Prostate gland (tissue), 2 donors: Measurements from ENCODE around the gene FIBCD1. TPM values are rescaled to one million over a fixed set of nuclear protein-coding genes. Genes with fewer than 3 reads are reported as not detected.

ENCODE experiments used
- DNase-seq: peaks from one replicate; pipeline ENCODE4 v3.0.0-alpha.2; 2019; ENCODE audit warnings: low spot score
- H3K27ac ChIP-seq, 2 donors: fragments of 200-600 bp; sonication (generic); 2 replicates each; pipeline ENCODE4 v1.5.1; 2017 to 2019
- H3K27me3 ChIP-seq: fragments of 200-600 bp; sonication (generic); replicated peaks from 2 replicates; pipeline ENCODE4 v1.5.1; 2019; ENCODE audit not compliant: insufficient read depth
- H3K36me3 ChIP-seq, 2 donors: fragments of 200-600 bp; sonication (generic); 1 replicate in 1 of 2; 2 replicates in 1 of 2; pipeline versions ENCODE4 v1.5.1 to v1.8.1; 2017 to 2019
- H3K4me1 ChIP-seq: fragments of 200-600 bp; sonication (generic); replicated peaks from 2 replicates; pipeline ENCODE4 v1.5.1; 2019
- H3K4me3 ChIP-seq, 2 donors: fragments of 200-600 bp; sonication (generic); 2 replicates each; pipeline ENCODE4 v1.5.1; 2017 to 2019
- H3K9me3 ChIP-seq: fragments of 200-600 bp; sonication (generic); 2 replicates; pipeline ENCODE4 v1.5.1; 2017
- POLR2A ChIP-seq: fragments of 450-650 bp; IDR thresholded peaks from one replicate; pipeline ENCODE4 v1.6.1; 2016; ENCODE audit warnings: antibody characterized with exemption, mild to moderate bottlenecking
- POLR2AphosphoS5 ChIP-seq: sonication (generic); formaldehyde crosslinking; IDR thresholded peaks from one replicate; pipeline ENCODE4 v1.6.1; 2017; ENCODE audit warnings: antibody characterized with exemption
- WGBS: methylation state at CpG from one replicate; pipeline ENCODE4 v1.1.5; 2018; 5-methylcytosine and 5-hydroxymethylcytosine counted together
- intact Hi-C: fragments of 100-400 bp; cut with DNase I; formaldehyde crosslinking; loops from one replicate; pipeline ENCODE4 v1.14.2; 2022
- total RNA-seq, 2 donors: library from RNA; depleted of rRNA; stranded (reverse); fragments of >200 nt; gene quantifications; one replicate each; pipeline ENCODE4 v1.1.0, GENCODE V29; 2016
- TF ChIP-seq, protein P1 (sequence below), 4 experiments: fragments of 200-600 bp in 2 of 4; fragments of 450-650 bp in 2 of 4; sonication (generic) in 2 of 4; IDR thresholded peaks; 1 replicate in 3 of 4; 2 replicates in 1 of 4; pipeline ENCODE4 v1.5.1; 2016 to 2019; ENCODE audit warnings: antibody characterized with exemption in 4 of 4, mild to moderate bottlenecking in 2 of 4, moderate library complexity in 2 of 4

Gene FIBCD1
- total RNA-seq, 2 donors from 2014 or later: 0.36 to 13.2 TPM

DNA sequence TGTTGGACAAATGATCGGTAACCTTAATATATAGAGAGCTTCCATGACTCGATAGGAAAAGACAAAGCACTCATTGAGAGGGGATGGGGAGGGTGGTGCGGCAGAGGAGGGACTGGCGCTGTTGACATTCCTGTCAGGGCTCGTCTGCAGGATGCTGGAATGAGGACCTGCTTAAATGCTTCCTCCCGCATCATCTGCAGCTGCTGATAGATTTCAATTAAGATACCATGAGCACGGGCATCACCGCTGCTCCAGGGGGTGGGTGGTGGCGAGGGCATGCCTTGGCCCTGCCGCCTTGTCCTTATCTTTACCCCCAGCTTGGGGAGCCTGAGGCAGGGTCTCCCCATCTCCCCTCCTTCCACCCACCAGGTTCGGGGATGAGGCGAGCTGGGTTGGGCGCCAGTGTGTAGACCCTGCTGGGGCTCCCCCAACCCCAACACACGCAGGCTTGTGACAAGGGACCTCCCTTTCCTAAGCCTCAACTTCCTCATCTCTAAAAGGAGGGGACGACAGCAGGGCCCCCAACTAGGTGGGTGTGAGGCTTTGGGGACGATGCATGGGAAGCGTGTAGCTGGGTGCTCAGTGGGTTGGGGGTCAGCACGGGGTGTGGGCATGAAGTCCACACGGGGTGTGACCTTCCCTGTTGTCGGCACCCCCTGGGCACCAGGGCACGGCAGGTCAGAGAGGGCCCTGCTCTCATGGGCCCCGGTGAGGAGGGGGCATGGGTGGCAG is 30.7 kb downstream of the FIBCD1 start:
- no peak for TF ChIP-seq POLR2AphosphoS5
- no peak for TF ChIP-seq POLR2A
- TF ChIP-seq, protein P1, sequence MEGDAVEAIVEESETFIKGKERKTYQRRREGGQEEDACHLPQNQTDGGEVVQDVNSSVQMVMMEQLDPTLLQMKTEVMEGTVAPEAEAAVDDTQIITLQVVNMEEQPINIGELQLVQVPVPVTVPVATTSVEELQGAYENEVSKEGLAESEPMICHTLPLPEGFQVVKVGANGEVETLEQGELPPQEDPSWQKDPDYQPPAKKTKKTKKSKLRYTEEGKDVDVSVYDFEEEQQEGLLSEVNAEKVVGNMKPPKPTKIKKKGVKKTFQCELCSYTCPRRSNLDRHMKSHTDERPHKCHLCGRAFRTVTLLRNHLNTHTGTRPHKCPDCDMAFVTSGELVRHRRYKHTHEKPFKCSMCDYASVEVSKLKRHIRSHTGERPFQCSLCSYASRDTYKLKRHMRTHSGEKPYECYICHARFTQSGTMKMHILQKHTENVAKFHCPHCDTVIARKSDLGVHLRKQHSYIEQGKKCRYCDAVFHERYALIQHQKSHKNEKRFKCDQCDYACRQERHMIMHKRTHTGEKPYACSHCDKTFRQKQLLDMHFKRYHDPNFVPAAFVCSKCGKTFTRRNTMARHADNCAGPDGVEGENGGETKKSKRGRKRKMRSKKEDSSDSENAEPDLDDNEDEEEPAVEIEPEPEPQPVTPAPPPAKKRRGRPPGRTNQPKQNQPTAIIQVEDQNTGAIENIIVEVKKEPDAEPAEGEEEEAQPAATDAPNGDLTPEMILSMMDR (IDR thresholded peaks at IDR 0.05): no peak
- WGBS: 56% methylated on average over 21 of the region's 22 CpGs
- Histone ChIP-seq H3K27me3 (no peaks in the 10 kb centered on the region), H3K9me3 (no peaks in the 10 kb centered on the region), H3K4me1 (no peaks in the 10 kb centered on the region), H3K36me3 (no peaks in the 10 kb centered on the region), H3K4me3 (no peak overlapping the region), H3K27ac (no peak overlapping the region)
- intact Hi-C loops: no loop called here
- no peak for DNase-seq

DNA sequence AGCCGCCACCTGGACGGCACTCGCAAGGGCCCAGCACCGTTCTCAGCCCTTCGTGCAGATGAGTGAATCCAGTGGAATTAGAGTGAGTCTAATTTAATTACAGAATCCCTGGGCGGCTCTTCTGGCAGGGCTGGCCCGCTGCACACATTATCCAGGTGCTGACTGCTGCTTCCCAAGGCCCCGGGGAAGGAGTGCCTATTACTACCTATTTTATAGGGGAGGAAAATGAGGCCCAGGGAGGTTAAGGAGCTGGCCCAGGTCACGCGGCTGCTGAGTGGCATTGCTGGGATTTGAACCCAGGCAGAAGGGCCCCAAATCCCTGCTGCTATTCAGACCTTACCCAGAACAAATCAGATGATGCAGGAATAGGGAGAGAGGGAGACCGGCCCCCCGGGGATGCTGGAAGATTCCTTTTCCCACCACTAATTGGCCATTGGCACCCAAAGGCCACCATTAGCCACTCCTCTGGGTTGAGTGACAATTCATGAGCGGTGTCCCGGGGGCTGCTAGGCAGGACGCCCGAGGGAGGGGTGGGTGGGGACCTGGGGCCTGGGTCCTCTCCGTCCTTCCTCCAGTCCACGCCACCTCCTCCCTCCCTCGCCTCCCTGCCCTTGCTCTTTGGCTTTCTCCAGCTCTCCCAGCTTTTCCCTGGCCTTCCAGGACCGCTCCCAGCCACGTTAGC is 32.2 kb downstream of the FIBCD1 start:
- WGBS: 80% methylated on average over 21 of the region's 21 CpGs
- TF ChIP-seq POLR2AphosphoS5: no peak
- DNase-seq: no peak
- Histone ChIP-seq H3K27ac (no peak overlapping the region), H3K4me3 (no peak overlapping the region), H3K4me1 (no peaks in the 10 kb centered on the region), H3K9me3 (no peaks in the 10 kb centered on the region), H3K36me3 (no peaks in the 10 kb centered on the region), H3K27me3 (no peaks in the 10 kb centered on the region)
- intact Hi-C loops: no loop called here

DNA sequence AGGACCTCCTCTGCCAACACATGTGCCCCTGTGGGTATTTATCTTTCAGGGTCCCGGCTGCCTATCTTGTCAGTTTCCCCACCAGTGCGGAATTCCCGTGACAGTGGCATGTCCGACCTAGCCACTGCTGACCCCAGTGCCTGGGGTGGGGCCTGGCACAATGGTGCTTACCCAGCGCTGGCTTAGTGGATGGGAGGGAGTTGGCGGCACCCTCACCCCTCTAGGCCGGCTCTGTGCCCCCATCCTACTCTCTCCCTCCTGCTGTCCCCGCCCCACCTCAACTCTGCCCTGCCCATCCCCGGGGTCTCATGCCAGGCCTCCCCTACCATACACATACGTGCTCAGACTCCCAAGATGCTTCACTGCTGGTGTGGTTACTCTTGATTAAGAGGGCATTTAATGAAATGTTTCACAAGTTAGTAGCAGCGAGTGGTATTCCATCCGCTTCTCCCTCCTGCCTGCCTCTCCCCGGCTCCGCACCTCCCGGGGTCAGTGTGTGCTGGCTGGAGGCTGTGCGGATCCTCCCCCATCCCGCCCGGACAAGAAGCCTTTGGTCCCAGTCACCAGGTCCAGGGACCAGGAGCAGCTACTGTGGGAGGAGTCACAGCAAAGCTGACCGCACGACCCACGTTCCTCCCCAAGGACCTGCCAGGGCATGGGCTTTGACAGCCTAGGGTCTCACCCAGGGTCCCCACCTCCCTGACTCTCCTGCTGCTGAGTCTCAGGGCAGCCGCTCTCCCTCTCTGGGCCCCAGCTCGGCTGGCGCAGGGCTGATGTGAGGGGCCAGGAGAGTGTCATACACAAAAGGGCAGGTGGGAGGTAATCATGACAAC is 32.9 kb downstream of the FIBCD1 start:
- H3K4me3 ChIP-seq: no peak overlapping the region
- TF ChIP-seq POLR2AphosphoS5 (no peak), POLR2A (no peak)
- TF ChIP-seq, protein P1 (IDR thresholded peaks at IDR 0.05): no peak
- 86% methylated on average over 24 of the region's 24 CpGs for WGBS
- DNase-seq: no peak
- no peaks in the 10 kb centered on the region for H3K4me1 ChIP-seq
- intact Hi-C loops: no loop called here
- H3K27ac ChIP-seq: no peak overlapping the region
- H3K27me3 ChIP-seq: no peaks in the 10 kb centered on the region
- H3K36me3 ChIP-seq: no peaks in the 10 kb centered on the region
- no peaks in the 10 kb centered on the region for H3K9me3 ChIP-seq

DNA sequence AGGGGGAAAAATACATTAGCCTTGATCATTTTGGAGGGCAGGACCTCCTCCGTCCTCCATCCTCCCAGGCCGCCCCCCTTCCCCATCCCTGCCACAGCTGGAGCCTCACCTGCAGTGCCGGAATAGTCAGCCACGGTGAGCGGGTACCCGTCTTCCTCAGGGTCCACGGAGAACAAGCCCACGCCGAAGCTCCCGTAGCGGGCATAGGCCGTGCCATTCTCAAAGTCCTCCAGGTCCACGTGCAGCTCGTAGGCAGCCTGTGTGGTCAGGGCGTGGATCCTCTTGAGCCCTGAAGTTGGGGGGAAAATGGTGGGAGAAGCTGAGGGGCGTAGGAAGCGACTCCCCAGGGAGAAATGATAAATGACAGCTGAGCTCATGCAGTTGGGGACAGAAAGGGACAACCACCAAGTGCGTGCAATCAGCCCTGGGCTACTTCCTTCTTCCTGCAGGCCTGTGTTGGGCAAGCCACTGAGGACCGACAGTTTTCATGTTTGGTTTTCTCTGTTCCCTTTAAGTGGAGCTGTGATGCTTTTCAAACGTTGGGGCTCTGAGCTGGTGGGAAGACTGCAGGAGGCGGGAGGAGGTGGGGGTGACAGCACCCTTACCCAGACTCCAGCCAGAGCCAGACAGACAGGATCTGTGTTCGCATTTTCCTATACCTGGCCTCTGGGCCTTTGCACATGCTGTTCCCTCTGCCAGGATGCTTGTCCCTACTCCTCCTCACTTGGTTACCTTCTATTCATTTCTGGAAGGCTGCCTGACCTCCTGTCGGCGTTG is 33.7 kb downstream of the FIBCD1 start:
- H3K4me3 ChIP-seq: no peak overlapping the region
- H3K27ac ChIP-seq: no peak overlapping the region
- intact Hi-C loops: no loop called here
- H3K9me3 ChIP-seq: no peaks in the 10 kb centered on the region
- H3K4me1 ChIP-seq: no peaks in the 10 kb centered on the region
- 89% methylated on average over 24 of the region's 24 CpGs for WGBS
- TF ChIP-seq POLR2AphosphoS5 (no peak), POLR2A (no peak)
- TF ChIP-seq, protein P1 (IDR thresholded peaks at IDR 0.05): no peak
- H3K36me3 ChIP-seq: no peaks in the 10 kb centered on the region
- DNase-seq: no peak
- no peaks in the 10 kb centered on the region for H3K27me3 ChIP-seq
